CD4-positive, alpha-beta T cell (primary cell): ENCODE results near the gene IL5RA. TPM values are rescaled to one million over a fixed set of nuclear protein-coding genes. Genes with fewer than 3 reads are reported as not detected.

Experiments used
- ATAC-seq: fragments of 200-7000 bp; cut with Tn5 transposase; one replicate; pipeline ENCODE4 v1.10.0; 2022; ENCODE audit warnings: mild to moderate bottlenecking; ENCODE audit not compliant: poor library complexity
- CTCF ChIA-PET: fragments of 350-600 bp; sonication (Branson Sonifier 250); formaldehyde crosslinking; loops from one replicate; lab custom pipeline; 2021; ENCODE audit warnings: antibody characterized with exemption, inconsistent platforms; lab: Charles Lee
- POLR2A ChIA-PET: fragments of 350-600 bp; sonication (Branson Sonifier 250); formaldehyde crosslinking; loops from one replicate; lab custom pipeline; 2021; ENCODE audit warnings: antibody characterized with exemption, inconsistent platforms; lab: Charles Lee
- DNase-seq, 14 experiments: peaks; one replicate each; pipeline ENCODE4 v3.0.0-alpha.2; 2013 to 2020; ENCODE audit warnings: mixed read lengths in 2 of 14
- H3K27ac ChIP-seq, 2 donors: one replicate each; pipeline versions ENCODE4 v1.5.1 to v1.7.0; 2013; ENCODE audit warnings: low read length in 2 of 2, low read depth in 1 of 2, mild to moderate bottlenecking in 1 of 2
- H3K27me3 ChIP-seq, 2 experiments: 1 replicate in 1 of 2; 2 replicates in 1 of 2; pipeline versions ENCODE4 v1.6.1 to v1.7.0; 2013; ENCODE audit warnings: low read length in 2 of 2, control low read depth in 1 of 2, mild to moderate bottlenecking in 1 of 2, moderate library complexity in 1 of 2; ENCODE audit not compliant: insufficient read depth in 2 of 2, control insufficient read depth in 1 of 2
- H3K36me3 ChIP-seq: one replicate; pipeline ENCODE4 v1.6.1; 2013; ENCODE audit warnings: low read length, control low read depth; ENCODE audit not compliant: insufficient read depth
- H3K4me1 ChIP-seq: one replicate; pipeline ENCODE4 v1.6.1; 2013; ENCODE audit warnings: low read length, control low read depth; ENCODE audit not compliant: insufficient read depth
- H3K4me3 ChIP-seq: one replicate; pipeline ENCODE4 v1.5.1; 2013; ENCODE audit warnings: mild to moderate bottlenecking, low read length, moderate library complexity
- H3K9me3 ChIP-seq, 2 experiments: 1 replicate in 1 of 2; 2 replicates in 1 of 2; pipeline versions ENCODE4 v1.6.1 to v1.7.0; 2013; ENCODE audit warnings: low read length in 2 of 2, mild to moderate bottlenecking in 2 of 2, control low read depth in 1 of 2, moderate library complexity in 1 of 2; ENCODE audit not compliant: control insufficient read depth in 1 of 2, insufficient read depth in 1 of 2
- H3K27ac Mint-ChIP-seq: one replicate; pipeline ENCODE4 v1.8.0; 2020; ENCODE audit warnings: mixed read lengths
- H3K27me3 Mint-ChIP-seq: one replicate; pipeline ENCODE4 v1.8.0; 2021; ENCODE audit warnings: mixed read lengths
- H3K36me3 Mint-ChIP-seq: one replicate; pipeline ENCODE4 v1.8.0; 2021; ENCODE audit warnings: low read depth, mixed read lengths
- H3K4me1 Mint-ChIP-seq: one replicate; pipeline ENCODE4 v1.8.0; 2021; ENCODE audit warnings: low read depth, mixed read lengths
- H3K4me3 Mint-ChIP-seq: one replicate; pipeline ENCODE4 v1.8.0; 2020; ENCODE audit warnings: mild to moderate bottlenecking, mixed read lengths
- H3K9me3 Mint-ChIP-seq: one replicate; pipeline ENCODE4 v1.8.0; 2020; ENCODE audit warnings: mixed read lengths
- CTCF ChIP-seq: fragments of 200-600 bp; IDR thresholded peaks from one replicate; pipeline ENCODE4 v1.8.0; 2022; ENCODE audit warnings: antibody characterized with exemption, mild to moderate bottlenecking
- intact Hi-C, 2 experiments: fragments of 100-400 bp; cut with DNase I in 1 of 2; cut with micrococcal nuclease in 1 of 2; formaldehyde crosslinking; loops; one replicate each; pipeline versions ENCODE4 v1.15.1 to v1.9.0; 2023 to 2025; cut with DNase I, micrococcal nuclease
- total RNA-seq, 174 experiments: library from RNA in 2 of 174; stranded (reverse) in 2 of 174; gene quantifications; one replicate each; pipeline ENCODE4 v1.2.3 and lab custom pipeline; 2021 to 2026

IL5RA gene
- total RNA-seq, 2 experiments from 2014 or later, result 0.59 to 0.99 TPM

- H3K27me3 ChIP-seq, result no peaks in the 10 kb centered on the region
- no peak overlapping the region for H3K27ac ChIP-seq
- no peak overlapping the region for H3K4me3 ChIP-seq
- Mint-ChIP-seq H3K4me3 (no peak overlapping the region), H3K9me3 (no peaks in the 10 kb centered on the region), H3K4me1 (no peaks in the 10 kb centered on the region), H3K27ac (no peak overlapping the region), H3K36me3 (no peaks in the 10 kb centered on the region), H3K27me3 (no peaks in the 10 kb centered on the region)
- CTCF ChIA-PET, result no interaction called here
- DNase-seq (no peak), ATAC-seq (no peak)
- H3K36me3 ChIP-seq, result no peaks in the 10 kb centered on the region
- no peaks in the 10 kb centered on the region for H3K4me1 ChIP-seq
- POLR2A ChIA-PET, result no interaction called here
- H3K9me3 ChIP-seq, result no peaks in the 10 kb centered on the region
- TF ChIP-seq CTCF, result no peak
- intact Hi-C loops, result no loop called here
These were observed 7.5 kb upstream of the IL5RA start for GRCh38 chr3:3117651-3118050.

GRCh38 chr3:3113042-3113709, 3.0 kb upstream of the IL5RA start:
- intact Hi-C loops, result no loop called here
- peaks cover 5% of the 10 kb centered on the region for H3K27me3 Mint-ChIP-seq

GRCh38 chr3:3110749-3111361, 681 bp upstream of the IL5RA start:
- Mint-ChIP-seq H3K4me3 (no peak overlapping the region), H3K9me3 (no peaks in the 10 kb centered on the region), H3K27me3 (peaks cover 11% of the 10 kb centered on the region), H3K27ac (peak overlapping the region; percentile 84), H3K36me3 (no peaks in the 10 kb centered on the region), H3K4me1 (peaks cover 16% of the 10 kb centered on the region)
- H3K4me3 ChIP-seq, result no peak overlapping the region
- intact Hi-C loops, result no loop called here
- no peaks in the 10 kb centered on the region for H3K9me3 ChIP-seq
- H3K36me3 ChIP-seq, result no peaks in the 10 kb centered on the region
- H3K27me3 ChIP-seq, result no peaks in the 10 kb centered on the region
- DNase-seq (no peak), ATAC-seq (no peak)
- ChIA-PET POLR2A (no interaction called here), CTCF (interaction anchor here (0.7 kb wide), 1 partner anchor 67 kb away, joined by 3 read pairs; no protein-coding TSS in a partner anchor)
- H3K4me1 ChIP-seq, result peaks cover 9% of the 10 kb centered on the region
- TF ChIP-seq CTCF, result no peak
- H3K27ac ChIP-seq, result peak overlapping the region in 1 of 2 donors; percentile 82

More at GRCh38 chr3:3113042-3113709, 3.0 kb upstream of the IL5RA start:
- no peaks in the 10 kb centered on the region for H3K36me3 ChIP-seq
- Mint-ChIP-seq H3K36me3 (no peaks in the 10 kb centered on the region), H3K27ac (no peak overlapping the region), H3K4me3 (no peak overlapping the region), H3K4me1 (peaks cover 16% of the 10 kb centered on the region), H3K9me3 (no peaks in the 10 kb centered on the region)
- no peaks in the 10 kb centered on the region for H3K9me3 ChIP-seq
- ChIA-PET POLR2A (no interaction called here), CTCF (interaction anchor here (1.0 kb wide), 1 partner anchor 11 kb away, joined by 3 read pairs; no protein-coding TSS in a partner anchor)
- no peak for TF ChIP-seq CTCF
- no peaks in the 10 kb centered on the region for H3K27me3 ChIP-seq
- H3K27ac ChIP-seq, result no peak overlapping the region
- DNase-seq (no peak), ATAC-seq (no peak)
- no peak overlapping the region for H3K4me3 ChIP-seq
- H3K4me1 ChIP-seq, result peaks cover 9% of the 10 kb centered on the region
